Sigmoid colon (tissue), 3 donors: ENCODE results near the gene U2AF2.

Experiments
- CTCF ChIP-seq, 4 experiments: fragments of 450-650 bp in 3 of 4; fragments of 200-600 bp in 1 of 4; IDR thresholded peaks; one replicate each; pipeline ENCODE4 v1.5.1; 2016 to 2019; ENCODE audit warnings: antibody characterized with exemption in 4 of 4, mild to moderate bottlenecking in 3 of 4, moderate library complexity in 2 of 4
- POLR2A ChIP-seq, 2 donors: fragments of 450-650 bp; IDR thresholded peaks; one replicate each; pipeline ENCODE4 v1.6.1; 2016; ENCODE audit warnings: antibody characterized with exemption in 2 of 2, mild to moderate bottlenecking in 2 of 2, moderate library complexity in 2 of 2

GRCh38 chr19:55672418-55672817 lies 17.6 kb downstream of the U2AF2 start:
- TF ChIP-seq CTCF (IDR thresholded peaks at IDR 0.05) (no peak), POLR2A (IDR thresholded peaks at IDR 0.05) (no peak)
